ENCODE data around the gene INHA. TPM values are rescaled to one million over a fixed set of nuclear protein-coding genes. Genes with fewer than 3 reads are reported as not detected.

Gene INHA
- total RNA-seq, 3 donors from 2014 or later (not counting 1 experiment from before 2014, with no cell fraction given) = not detected

DNA sequence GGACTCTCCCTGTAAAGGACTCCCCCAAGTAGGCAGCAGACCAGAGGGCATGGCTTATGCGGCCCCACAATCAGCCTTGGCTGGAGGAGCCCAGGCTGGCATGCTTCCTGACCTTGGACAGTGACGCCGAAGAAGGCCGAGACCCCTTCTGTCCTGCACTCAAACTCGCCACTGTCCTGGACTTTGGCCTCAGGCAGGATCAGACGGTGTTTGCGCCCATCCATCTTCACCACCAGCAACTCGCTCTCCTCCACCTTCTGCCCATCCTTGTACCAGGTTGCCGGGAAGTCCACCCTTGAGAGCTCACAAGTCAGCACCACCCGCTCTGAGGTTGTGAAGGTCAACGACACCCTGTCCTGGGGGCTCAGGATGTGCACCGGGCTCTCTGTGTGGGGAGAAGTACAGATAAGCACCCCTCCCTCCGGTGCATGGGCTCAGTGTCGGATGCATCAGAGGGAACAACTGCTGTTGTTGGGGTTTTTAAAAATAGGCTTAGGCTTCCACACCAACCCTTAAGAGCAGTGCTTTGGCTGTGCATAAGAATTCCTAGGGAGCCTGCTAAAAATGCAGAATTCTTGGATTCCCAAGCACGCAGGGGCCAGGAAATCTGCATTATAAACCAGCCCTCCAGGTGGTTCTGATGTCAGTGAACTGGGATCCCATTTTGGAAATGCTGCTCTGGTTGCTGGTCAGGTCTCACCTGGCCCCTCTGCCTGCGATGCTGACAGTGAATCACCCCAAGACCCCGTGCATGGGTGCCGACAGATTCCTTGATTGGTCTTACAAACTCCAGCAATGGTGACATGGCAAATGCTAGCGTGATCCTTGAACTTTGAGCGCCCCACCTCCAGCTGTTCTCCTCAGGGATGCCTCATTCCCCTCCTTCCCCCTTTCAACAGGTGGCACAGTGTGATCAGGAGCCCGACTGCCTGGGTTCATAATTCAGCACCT is 6.7 kb upstream of the INHA start:
- TF ChIP-seq, protein P1, sequence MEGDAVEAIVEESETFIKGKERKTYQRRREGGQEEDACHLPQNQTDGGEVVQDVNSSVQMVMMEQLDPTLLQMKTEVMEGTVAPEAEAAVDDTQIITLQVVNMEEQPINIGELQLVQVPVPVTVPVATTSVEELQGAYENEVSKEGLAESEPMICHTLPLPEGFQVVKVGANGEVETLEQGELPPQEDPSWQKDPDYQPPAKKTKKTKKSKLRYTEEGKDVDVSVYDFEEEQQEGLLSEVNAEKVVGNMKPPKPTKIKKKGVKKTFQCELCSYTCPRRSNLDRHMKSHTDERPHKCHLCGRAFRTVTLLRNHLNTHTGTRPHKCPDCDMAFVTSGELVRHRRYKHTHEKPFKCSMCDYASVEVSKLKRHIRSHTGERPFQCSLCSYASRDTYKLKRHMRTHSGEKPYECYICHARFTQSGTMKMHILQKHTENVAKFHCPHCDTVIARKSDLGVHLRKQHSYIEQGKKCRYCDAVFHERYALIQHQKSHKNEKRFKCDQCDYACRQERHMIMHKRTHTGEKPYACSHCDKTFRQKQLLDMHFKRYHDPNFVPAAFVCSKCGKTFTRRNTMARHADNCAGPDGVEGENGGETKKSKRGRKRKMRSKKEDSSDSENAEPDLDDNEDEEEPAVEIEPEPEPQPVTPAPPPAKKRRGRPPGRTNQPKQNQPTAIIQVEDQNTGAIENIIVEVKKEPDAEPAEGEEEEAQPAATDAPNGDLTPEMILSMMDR (IDR thresholded peaks at IDR 0.05) = no peak
- H3K27ac ChIP-seq (ENCODE audit: low read length) = no peak overlapping the region
- WGBS (ENCODE audit: insufficient coverage) = 91% methylated on average over 21 of the region's 21 CpGs
- Mint-ChIP-seq H3K27ac (no peak overlapping the region), H3K36me3 (no peaks in the 10 kb centered on the region), H3K9me3 (no peaks in the 10 kb centered on the region), H3K4me1 (no peaks in the 10 kb centered on the region), H3K27me3 (ENCODE audit: low read depth in 2 of 2) (peaks cover 24 to 32% of the 10 kb centered on the region in 2 donors), H3K4me3 (no peak overlapping the region)
- no peak overlapping the region for H3K4me3 ChIP-seq (ENCODE audit: low read length)
- ATAC-seq (no peak), DNase-seq (no peak)
- H3K27me3 ChIP-seq (ENCODE audit: control insufficient read depth, insufficient read depth, low read length) = peaks cover 8% of the 10 kb centered on the region
- no peaks in the 10 kb centered on the region for H3K4me1 ChIP-seq (ENCODE audit: control insufficient read depth, insufficient read depth, low read length)
- intact Hi-C loops (cut with micrococcal nuclease) = no loop called here
- H3K9me3 ChIP-seq (ENCODE audit: control insufficient read depth, insufficient read depth, low read length) = no peaks in the 10 kb centered on the region
- H3K36me3 ChIP-seq (ENCODE audit: control insufficient read depth, insufficient read depth, low read length) = no peaks in the 10 kb centered on the region

DNA sequence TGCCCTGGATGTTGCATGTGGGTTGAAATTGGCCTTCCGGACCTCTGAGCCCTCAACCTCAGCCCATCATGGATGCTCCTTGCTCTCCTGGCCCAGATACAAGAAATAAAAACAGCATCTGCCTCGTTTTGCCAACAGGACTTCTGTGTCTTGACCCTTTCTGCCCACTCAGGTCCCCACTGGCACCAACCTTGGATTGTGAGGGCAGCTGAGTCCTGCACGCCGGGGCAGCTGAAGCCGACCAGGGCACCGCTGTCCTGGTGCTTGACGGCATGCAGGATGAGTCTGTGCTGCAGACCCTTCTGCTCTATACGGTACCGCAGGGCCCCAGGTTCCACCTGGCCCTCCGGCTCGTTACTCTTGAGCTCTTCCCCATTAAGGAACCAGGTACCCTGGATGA is 5.5 kb upstream of the INHA start:
- Histone ChIP-seq H3K27me3 (ENCODE audit: control insufficient read depth, insufficient read depth, low read length) (peaks cover 9% of the 10 kb centered on the region), H3K36me3 (ENCODE audit: control insufficient read depth, insufficient read depth, low read length) (no peaks in the 10 kb centered on the region), H3K4me3 (ENCODE audit: low read length) (no peak overlapping the region), H3K27ac (ENCODE audit: low read length) (no peak overlapping the region), H3K9me3 (ENCODE audit: control insufficient read depth, insufficient read depth, low read length) (no peaks in the 10 kb centered on the region), H3K4me1 (ENCODE audit: control insufficient read depth, insufficient read depth, low read length) (peaks cover 6% of the 10 kb centered on the region)
- DNase-seq (no peak), ATAC-seq (no peak)
- TF ChIP-seq, protein P1 (IDR thresholded peaks at IDR 0.05) = no peak
- no peaks in the 10 kb centered on the region for H3K9me3 Mint-ChIP-seq
- intact Hi-C loops (cut with micrococcal nuclease) = no loop called here
- no peak overlapping the region for H3K27ac Mint-ChIP-seq
- H3K4me1 Mint-ChIP-seq = no peaks in the 10 kb centered on the region
- no peak overlapping the region for H3K4me3 Mint-ChIP-seq
- H3K27me3 Mint-ChIP-seq (ENCODE audit: low read depth in 2 of 2) = peaks cover 25 to 34% of the 10 kb centered on the region in 2 donors
- no peaks in the 10 kb centered on the region for H3K36me3 Mint-ChIP-seq
- 85% methylated on average over 11 of the region's 11 CpGs for WGBS (ENCODE audit: insufficient coverage)

DNA sequence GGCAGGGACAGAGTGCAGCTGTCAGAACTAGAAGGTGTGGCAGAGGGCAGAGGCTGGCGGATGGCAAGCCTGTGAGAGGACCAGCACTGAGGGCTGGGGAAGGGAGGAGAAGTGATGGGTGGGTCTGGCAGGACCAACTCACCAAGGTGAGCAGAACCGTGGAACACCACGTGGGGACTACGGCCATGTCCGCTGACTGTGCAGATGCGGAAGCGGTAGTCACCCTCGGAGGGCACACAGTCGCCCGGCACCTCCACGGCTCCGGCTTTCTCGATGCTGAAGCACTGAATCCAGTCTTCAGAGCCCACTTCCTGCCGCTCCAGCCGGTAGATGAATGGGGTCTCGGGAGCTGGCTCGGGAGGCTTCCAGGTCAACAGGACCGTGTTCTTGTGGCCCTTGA is 5.0 kb upstream of the INHA start:
- intact Hi-C loops (cut with micrococcal nuclease) = no loop called here
- peaks cover 7% of the 10 kb centered on the region for H3K4me1 ChIP-seq (ENCODE audit: control insufficient read depth, insufficient read depth, low read length)
- ATAC-seq (no peak), DNase-seq (no peak)
- Mint-ChIP-seq H3K27ac (no peak overlapping the region), H3K36me3 (no peaks in the 10 kb centered on the region), H3K4me3 (no peak overlapping the region), H3K9me3 (no peaks in the 10 kb centered on the region), H3K27me3 (ENCODE audit: low read depth in 2 of 2) (peaks cover 30 to 39% of the 10 kb centered on the region in 2 donors), H3K4me1 (no peaks in the 10 kb centered on the region)
- no peaks in the 10 kb centered on the region for H3K36me3 ChIP-seq (ENCODE audit: control insufficient read depth, insufficient read depth, low read length)
- H3K27ac ChIP-seq (ENCODE audit: low read length) = no peak overlapping the region
- WGBS (ENCODE audit: insufficient coverage) = 94% methylated on average over 18 of the region's 18 CpGs
- H3K9me3 ChIP-seq (ENCODE audit: control insufficient read depth, insufficient read depth, low read length) = no peaks in the 10 kb centered on the region
- peaks cover 9% of the 10 kb centered on the region for H3K27me3 ChIP-seq (ENCODE audit: control insufficient read depth, insufficient read depth, low read length)
- TF ChIP-seq, protein P1 (IDR thresholded peaks at IDR 0.05) = no peak
- H3K4me3 ChIP-seq (ENCODE audit: low read length) = no peak overlapping the region

Data from natural killer cell (primary cell).